CD4-positive, alpha-beta T cell treated with Interleukin-6 at 100 ng/mL for 8 hours (primary cell): ENCODE data around the gene SLX9.
"Not testable (repeated sequence)": the region's sequence is repeated elsewhere in the genome, so short reads cannot be mapped to it uniquely, and the experiment has no call there.

Experiments
- DNase-seq: peaks from one replicate; pipeline ENCODE4 v3.0.0-alpha.2; 2020; ENCODE audit warnings: mixed read lengths, low spot score

SLX9 gene

DNA sequence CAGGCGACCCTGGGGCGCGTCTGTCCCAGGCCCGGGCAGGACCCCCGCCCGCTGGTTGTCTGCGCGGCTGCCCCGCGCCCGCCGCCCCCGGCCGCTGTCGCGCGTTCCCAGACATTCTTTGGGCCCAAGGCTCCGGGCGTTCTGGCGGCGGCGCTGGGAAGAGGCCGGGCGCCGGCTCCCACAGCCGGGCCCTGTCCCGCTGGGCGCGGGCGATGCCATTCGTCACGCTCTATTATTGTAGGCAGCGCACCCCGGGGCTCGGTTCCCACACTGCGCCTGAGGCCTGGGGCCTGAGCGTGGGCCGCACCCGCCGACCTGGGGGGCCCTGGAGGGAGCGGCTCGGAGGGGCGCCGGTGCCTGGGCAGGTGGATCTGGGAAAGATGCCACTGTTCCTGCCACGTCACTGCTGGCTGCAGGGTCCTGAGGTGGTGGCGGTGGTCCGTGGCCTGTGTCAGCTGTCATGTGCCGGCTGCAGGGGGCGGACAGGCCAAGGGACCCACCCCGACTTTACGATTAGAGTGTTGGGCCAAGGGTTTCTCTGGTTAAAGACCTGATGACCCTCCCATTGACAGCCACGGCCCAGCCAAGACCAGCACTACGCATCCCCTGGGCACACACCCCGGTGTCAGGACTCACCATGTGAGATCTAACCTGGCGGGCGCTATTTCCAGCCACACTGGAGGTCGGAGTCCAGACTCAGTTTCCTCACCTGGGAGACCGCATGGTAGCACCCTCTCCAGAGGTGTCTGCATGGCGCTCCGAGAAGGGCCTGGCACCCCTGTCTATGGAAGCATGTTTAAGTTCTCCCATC, 79.5 kb downstream of the SLX9 start:
- no peak for DNase-seq

GRCh38 chr21:45019887-45020537, 80.2 kb downstream of the SLX9 start:
- DNase-seq = no peak

DNA sequence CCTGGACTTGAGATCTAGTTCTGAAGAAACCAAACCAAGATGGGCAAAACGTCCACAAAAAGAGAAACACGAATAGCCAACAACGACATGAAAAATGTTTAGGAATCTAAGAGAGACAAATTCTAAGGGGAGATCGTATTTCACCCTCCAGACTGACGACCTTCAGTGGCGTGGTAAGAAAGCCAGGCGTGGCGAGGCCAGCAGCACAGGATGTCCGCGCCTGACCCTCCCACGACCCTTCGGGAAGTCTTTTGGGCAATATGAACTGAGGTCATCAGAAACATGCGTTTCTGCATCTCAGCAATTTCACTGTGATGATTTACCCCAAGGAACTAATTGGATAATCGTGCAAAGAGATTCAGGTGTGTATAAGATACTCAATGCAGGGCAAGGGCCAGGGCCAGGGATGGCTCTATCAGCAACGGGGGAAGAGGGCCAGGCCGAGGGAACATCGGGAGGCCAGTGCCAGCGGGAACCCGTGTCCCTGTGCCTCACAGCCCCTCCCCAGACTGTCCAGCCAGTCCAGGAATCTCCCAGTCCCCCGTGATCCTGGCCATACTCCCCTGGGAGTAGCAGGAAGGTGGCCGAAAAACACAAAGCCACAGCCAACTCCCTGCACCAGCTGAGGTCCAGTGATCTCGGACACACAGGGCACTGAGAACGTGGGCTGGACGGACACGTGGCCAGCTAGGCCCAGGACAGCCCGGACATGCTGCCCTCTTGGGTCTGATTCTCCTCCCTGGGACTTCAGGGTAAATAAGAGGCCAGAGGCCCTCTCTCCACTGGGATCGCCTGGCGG, 81.0 kb downstream of the SLX9 start:
- no peak for DNase-seq

DNA sequence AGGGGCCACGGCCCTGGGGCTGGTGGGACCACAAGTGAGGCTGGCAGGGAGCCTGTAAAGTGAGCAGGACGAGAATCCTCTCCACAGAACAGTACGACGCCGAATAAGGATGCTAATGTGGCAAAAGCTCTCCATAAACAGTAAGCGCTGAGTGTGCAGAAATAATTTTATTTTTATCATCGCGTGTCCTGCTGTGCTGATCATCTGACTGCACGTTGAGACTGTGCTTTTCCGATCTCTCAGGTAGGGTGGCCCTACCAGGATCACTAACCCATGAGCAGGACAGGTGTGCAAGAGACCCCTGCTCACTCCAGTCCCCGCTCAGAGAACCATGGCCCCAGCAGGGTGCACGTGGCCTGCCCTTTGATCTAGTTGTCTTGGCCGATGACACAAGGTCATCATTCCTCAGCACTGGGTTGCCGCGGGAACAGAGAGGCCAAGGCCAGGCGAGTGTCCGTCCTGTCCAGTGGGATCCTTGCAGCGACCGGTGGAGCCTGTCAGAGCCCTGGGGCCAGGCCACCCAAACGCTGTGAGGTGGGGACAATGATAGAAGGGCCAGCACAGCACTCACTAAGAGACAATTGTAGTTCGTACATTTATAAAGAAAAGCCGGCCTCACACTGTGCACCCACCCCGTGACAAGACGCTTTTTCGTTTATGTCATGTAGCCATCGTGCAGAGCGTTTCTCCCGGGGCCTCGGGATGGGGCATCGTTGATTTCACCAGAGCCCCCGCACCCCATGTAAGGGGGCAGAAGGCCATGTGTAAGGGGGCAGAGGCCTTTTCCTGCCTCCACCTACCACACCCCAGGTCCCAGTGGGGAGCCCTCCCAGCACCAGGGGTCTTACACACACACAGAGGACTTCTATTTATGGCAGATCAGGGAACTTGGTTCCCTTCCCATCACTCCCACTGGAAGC, 81.9 kb downstream of the SLX9 start:
- DNase-seq = no peak

DNA sequence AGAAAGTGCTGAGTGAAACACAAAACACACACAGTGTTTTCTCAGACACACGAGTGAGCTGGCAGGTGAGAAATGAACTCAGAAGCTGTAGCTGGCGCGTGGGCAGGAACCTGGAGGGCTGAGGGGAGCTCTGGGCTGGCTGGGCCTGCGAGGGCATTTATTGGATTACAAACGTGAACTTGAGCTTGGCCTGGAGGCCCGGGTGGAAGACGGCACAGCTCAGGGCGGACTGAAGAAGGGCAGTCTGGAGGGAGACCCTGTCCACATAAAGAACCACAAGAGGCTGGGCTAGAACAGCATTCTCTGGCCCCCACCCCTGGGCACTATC, 82.5 kb downstream of the SLX9 start:
- DNase-seq = no peak

DNA sequence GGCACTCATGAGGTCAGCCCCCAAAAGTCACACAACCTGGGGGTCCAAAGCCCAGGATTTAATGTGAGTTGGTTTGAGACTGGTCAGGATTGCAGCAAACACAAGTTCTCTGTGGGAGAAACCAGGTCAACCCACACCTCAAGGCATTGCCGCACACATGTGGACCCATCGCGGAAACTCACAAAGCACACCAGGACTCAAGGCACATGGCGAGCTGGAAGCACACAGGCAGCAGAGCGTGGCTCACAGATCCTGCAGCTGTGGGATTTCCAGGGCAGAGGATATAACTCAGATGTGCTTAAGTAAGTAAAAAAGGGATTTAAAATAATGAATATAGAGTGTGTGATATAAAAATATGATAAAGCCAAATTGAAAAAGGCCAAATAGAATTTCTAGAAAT, 82.9 kb downstream of the SLX9 start:
- DNase-seq = no peak

DNA sequence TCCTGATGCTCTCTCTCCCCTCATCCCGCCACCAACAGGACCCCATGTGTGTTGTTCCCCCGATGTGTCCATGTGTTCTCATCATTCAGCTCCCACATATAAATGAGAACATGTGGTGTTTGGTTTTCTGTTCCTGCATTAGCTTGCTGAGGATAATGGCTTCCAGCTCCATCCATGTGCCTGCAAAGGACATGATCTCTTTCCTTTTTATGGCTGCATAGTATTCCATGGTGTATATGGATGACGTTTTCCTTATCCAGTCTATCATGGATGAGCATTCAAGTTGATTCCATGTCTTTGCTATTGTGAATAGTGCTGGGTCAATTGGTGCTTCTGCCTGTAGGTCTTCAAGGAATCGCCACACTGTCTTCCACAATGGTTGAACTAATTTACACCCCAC, 84.7 kb downstream of the SLX9 start:
- not testable (repeated sequence) for DNase-seq

GRCh38 chr21:45026066-45026745, 86.4 kb downstream of the SLX9 start:
- no peak for DNase-seq
